Dermis blood vessel endothelial cell (primary cell): ENCODE measurements around the gene NLK. TPM values are rescaled to one million over a fixed set of nuclear protein-coding genes. Genes with fewer than 3 reads are reported as not detected.
"Not testable (repeated sequence)": the region's sequence is repeated elsewhere in the genome, so short reads cannot be mapped to it uniquely, and the experiment has no call there.

ENCODE experiments used
- DNase-seq: peaks from one replicate; pipeline ENCODE4 v3.0.0; 2010
- total RNA-seq: library from RNA; depleted of rRNA; stranded (reverse); fragments of >200 nt; gene quantifications from 2 replicates; pipeline ENCODE4 v1.2.3, GENCODE V29; 2014

Gene NLK
- total RNA-seq, 1 donor from 2014 or later, result 49.4 TPM

- DNase-seq, result not testable (repeated sequence)
Measured at GRCh38 chr17:28235066-28235700, 192.7 kb downstream of the NLK start.

GRCh38 chr17:28236033-28236653, 193.7 kb downstream of the NLK start:
- not testable (repeated sequence) for DNase-seq

GRCh38 chr17:28238547-28239270, 196.2 kb downstream of the NLK start:
- DNase-seq, result not testable (repeated sequence)

- DNase-seq, result no peak
Measured at GRCh38 chr17:28239271-28239624, 196.8 kb downstream of the NLK start.

GRCh38 chr17:28240688-28241340, 198.3 kb downstream of the NLK start:
- DNase-seq, result no peak

GRCh38 chr17:28242791-28243190, 200.3 kb downstream of the NLK start:
- DNase-seq, result no peak

GRCh38 chr17:28243268-28243667, 200.8 kb downstream of the NLK start:
- not testable (repeated sequence) for DNase-seq

- DNase-seq, result no peak
Measured at GRCh38 chr17:28244446-28244845, 202.0 kb downstream of the NLK start.

Other genes starting within 250 kb of the NLK start
- 0.34 and 0.60 TPM in 2 replicates for gene NOS2, start 242.1 kb upstream of the NLK start, total RNA-seq
- gene LYRM9, start 149.3 kb upstream of the NLK start, total RNA-seq, result 5.2 and 9.4 TPM in 2 replicates